Hepatic stellate cell (primary cell): Measurements from ENCODE around the gene RASD1.

ENCODE experiments used
- DNase-seq: peaks from one replicate; pipeline ENCODE4 v3.0.0; 2011; ENCODE audit warnings: low spot score

The RASD1 gene

GRCh38 chr17:17496189-17497064 lies at the start of gene RASD1:
Gene RASD1, minus strand, starts transcription at chr17:17496395. Its CDS starts 214 bp downstream, at chr17:17496181.
- DNase-seq: peak; percentile 97

- DNase-seq: no peak
Observed at GRCh38 chr17:17545984-17546383, 49.8 kb upstream of the RASD1 start.

- DNase-seq: peak; percentile 75
Observed at GRCh38 chr17:17545031-17545820, 49.0 kb upstream of the RASD1 start.

GRCh38 chr17:17542906-17543635 lies 46.9 kb upstream of the RASD1 start:
- no peak for DNase-seq

- DNase-seq: no peak
Observed at GRCh38 chr17:17541640-17542001, 45.4 kb upstream of the RASD1 start.

GRCh38 chr17:17540935-17541639 lies 44.9 kb upstream of the RASD1 start:
- no peak for DNase-seq

GRCh38 chr17:17540278-17540906 lies 44.2 kb upstream of the RASD1 start:
- DNase-seq: no peak

GRCh38 chr17:17539591-17539990 lies 43.4 kb upstream of the RASD1 start:
- no peak for DNase-seq

- DNase-seq: no peak
Observed at GRCh38 chr17:17538417-17539391, 42.5 kb upstream of the RASD1 start.

GRCh38 chr17:17537311-17538099 lies 41.3 kb upstream of the RASD1 start:
- DNase-seq: no peak

- no peak for DNase-seq
Observed at GRCh38 chr17:17536702-17537101, 40.5 kb upstream of the RASD1 start.

- DNase-seq: no peak
Observed at GRCh38 chr17:17535957-17536356, 39.8 kb upstream of the RASD1 start.

GRCh38 chr17:17533901-17534441 lies 37.8 kb upstream of the RASD1 start:
- DNase-seq: no peak

GRCh38 chr17:17532991-17533390 lies 36.8 kb upstream of the RASD1 start:
- DNase-seq: no peak

- DNase-seq: no peak
Observed at GRCh38 chr17:17531156-17531555, 35.0 kb upstream of the RASD1 start.

GRCh38 chr17:17528696-17529652 lies 32.8 kb upstream of the RASD1 start:
- DNase-seq: no peak

- DNase-seq: no peak
Observed at GRCh38 chr17:17527956-17528500, 31.8 kb upstream of the RASD1 start.

GRCh38 chr17:17527534-17527933 lies 31.3 kb upstream of the RASD1 start:
- no peak for DNase-seq
